Gastroesophageal sphincter (tissue), 4 donors: ENCODE results near the gene PEX6. TPM values are rescaled to one million over a fixed set of nuclear protein-coding genes. Genes with fewer than 3 reads are reported as not detected.
"Not testable (repeated sequence)": the region's sequence is repeated elsewhere in the genome, so short reads cannot be mapped to it uniquely, and the experiment has no call there.

Source experiments
- ATAC-seq: fragments of 150-250 bp; one replicate; pipeline ENCODE4 v1.9.1; 2016; ENCODE audit warnings: mild to moderate bottlenecking, moderate library complexity
- H3K27ac ChIP-seq, 4 donors: fragments of 200-600 bp; sonication (generic) in 3 of 4; 1 replicate in 3 of 4; 2 replicates in 1 of 4; pipeline ENCODE4 v1.5.1; 2016 to 2019
- H3K27me3 ChIP-seq: fragments of 200-600 bp; sonication (generic); one replicate; pipeline ENCODE4 v1.5.1; 2019
- H3K36me3 ChIP-seq, 2 donors: fragments of 200-600 bp; sonication (generic); one replicate each; pipeline ENCODE4 v1.5.1; 2019; ENCODE audit warnings: control low read depth in 1 of 2
- H3K4me1 ChIP-seq, 3 donors: fragments of 200-600 bp; sonication (generic); 1 replicate in 2 of 3; 2 replicates in 1 of 3; pipeline ENCODE4 v1.5.1; 2016 to 2019; ENCODE audit warnings: control low read depth in 2 of 3
- H3K4me3 ChIP-seq, 2 donors: fragments of 200-600 bp; sonication (generic); one replicate each; pipeline ENCODE4 v1.5.1; 2019; ENCODE audit warnings: mild to moderate bottlenecking in 1 of 2, moderate library complexity in 1 of 2
- H3K9me3 ChIP-seq, 3 donors: fragments of 200-600 bp; sonication (generic); one replicate each; pipeline ENCODE4 v1.5.1; 2017 to 2019; ENCODE audit warnings: control low read depth in 2 of 3
- CTCF ChIP-seq, 4 experiments: fragments of 200-600 bp in 2 of 4; fragments of 450-650 bp in 2 of 4; sonication (generic) in 1 of 4; IDR thresholded peaks; one replicate each; pipeline ENCODE4 v1.5.1; 2017 to 2019; ENCODE audit warnings: antibody characterized with exemption in 4 of 4, mild to moderate bottlenecking in 2 of 4, moderate library complexity in 2 of 4
- EP300 ChIP-seq: sonication (generic); formaldehyde crosslinking; IDR thresholded peaks from one replicate; pipeline ENCODE4 v1.6.1; 2017; ENCODE audit warnings: antibody characterized with exemption, mild to moderate bottlenecking
- POLR2A ChIP-seq, 2 donors: fragments of 450-650 bp; IDR thresholded peaks; one replicate each; pipeline ENCODE4 v1.6.1; 2017; ENCODE audit warnings: antibody characterized with exemption in 2 of 2, mild to moderate bottlenecking in 2 of 2, moderate library complexity in 1 of 2
- POLR2AphosphoS5 ChIP-seq: sonication (generic); formaldehyde crosslinking; IDR thresholded peaks from one replicate; pipeline ENCODE4 v1.6.1; 2017; ENCODE audit warnings: antibody characterized with exemption
- WGBS, 2 donors: methylation state at CpG; one replicate each; pipeline ENCODE4 v1.1.5; 2018; ENCODE audit warnings: low coverage in 1 of 2; 5-methylcytosine and 5-hydroxymethylcytosine counted together
- total RNA-seq, 4 donors: library from RNA; depleted of rRNA; stranded (reverse); fragments of >200 nt; gene quantifications; one replicate each; pipeline ENCODE4 v1.1.0, GENCODE V29; 2016

The PEX6 gene
- total RNA-seq, 4 donors from 2014 or later = 9.8 to 23.5 (median 21.2) TPM

- WGBS, 2 donors = 84 to 89% methylated on average over 4 to 10 of the region's 12 CpGs
- no peak overlapping the region for H3K4me3 ChIP-seq
- H3K4me1 ChIP-seq = peaks cover 0 to 24% (median 8%) of the 10 kb centered on the region in 3 donors
- H3K27me3 ChIP-seq = no peaks in the 10 kb centered on the region
- H3K9me3 ChIP-seq = no peaks in the 10 kb centered on the region
- H3K27ac ChIP-seq = no peak overlapping the region
- peaks cover 0 to 52% of the 10 kb centered on the region in 2 donors for H3K36me3 ChIP-seq
- TF ChIP-seq POLR2AphosphoS5 (no peak), POLR2A (IDR thresholded peaks at IDR 0.05) (no peak), EP300 (no peak), CTCF (IDR thresholded peaks at IDR 0.05) (no peak)
- ATAC-seq = no peak
Measured at GRCh38 chr6:42962096-42962495, 16.9 kb downstream of the PEX6 start.

GRCh38 chr6:42961020-42961470, 17.9 kb downstream of the PEX6 start:
- ATAC-seq = peak; percentile 57

DNA sequence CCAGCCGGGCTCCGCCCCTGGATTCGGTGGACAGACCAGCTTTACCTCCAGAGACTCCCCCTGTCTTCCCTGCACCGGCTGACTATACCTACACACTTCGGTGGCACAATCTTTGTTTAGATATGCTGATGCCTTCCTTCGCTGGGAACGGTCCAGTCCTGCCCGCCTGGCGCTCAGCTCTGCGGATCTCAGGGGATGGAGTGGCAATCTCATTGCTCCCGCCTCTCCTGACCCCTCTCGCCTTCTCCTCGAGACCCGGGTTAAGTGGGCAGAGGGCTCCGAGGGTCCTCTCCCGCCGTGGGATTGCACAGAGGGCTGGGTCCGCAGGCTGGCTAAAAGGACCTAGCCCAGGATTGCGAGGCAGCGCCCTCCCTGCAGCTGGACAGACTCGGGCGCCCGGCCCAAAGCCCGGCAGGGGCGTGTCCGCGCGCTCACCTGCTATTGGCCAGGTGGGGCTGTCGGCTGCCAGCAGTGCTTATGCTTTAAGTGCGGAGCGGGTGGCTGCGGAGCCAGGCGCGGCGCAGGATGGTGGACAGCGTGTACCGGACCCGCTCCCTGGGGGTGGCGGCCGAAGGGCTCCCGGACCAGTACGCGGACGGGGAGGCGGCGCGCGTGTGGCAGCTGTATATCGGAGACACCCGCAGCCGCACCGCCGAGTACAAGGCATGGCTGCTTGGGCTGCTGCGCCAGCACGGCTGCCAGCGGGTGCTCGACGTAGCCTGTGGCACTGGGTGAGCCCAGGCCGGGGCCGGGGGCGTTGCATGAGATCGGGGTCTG, 18.6 kb downstream of the PEX6 start, which contains the start of gene GNMT:
Gene GNMT, plus strand, starts transcription at position 512 of the 777 bp plus-strand sequence. Its CDS starts 14 bp downstream, at position 526.
- ATAC-seq = peak; percentile 86
- H3K9me3 ChIP-seq = no peaks in the 10 kb centered on the region
- H3K27ac ChIP-seq = peak within 1 kb of the TSS in 2 of 4 donors; percentile 57 to 58
- WGBS, 2 donors = 0 to 4% methylated on average over 1 to 5 of the region's 62 CpGs
- H3K36me3 ChIP-seq = peaks cover 0 to 36% of the 10 kb centered on the region in 2 donors
- H3K27me3 ChIP-seq = no peaks in the 10 kb centered on the region
- H3K4me3 ChIP-seq = peak within 1 kb of the TSS; percentile 35 to 58
- TF ChIP-seq EP300 = no peak
- TF ChIP-seq POLR2A (IDR thresholded peaks at IDR 0.05) = peak in 1 of 2 donors; percentile 25
- peak; percentile 24 for TF ChIP-seq POLR2AphosphoS5
- peaks cover 0 to 24% (median 8%) of the 10 kb centered on the region in 3 donors for H3K4me1 ChIP-seq

More at GRCh38 chr6:42961020-42961470, 17.9 kb downstream of the PEX6 start:
- Histone ChIP-seq H3K4me3 (peak overlapping the region; percentile 35 to 58), H3K4me1 (peaks cover 0 to 24% (median 8%) of the 10 kb centered on the region in 3 donors), H3K9me3 (no peaks in the 10 kb centered on the region), H3K27me3 (no peaks in the 10 kb centered on the region), H3K27ac (peak overlapping the region in 2 of 4 donors; percentile 57 to 58), H3K36me3 (peaks cover 0 to 42% of the 10 kb centered on the region in 2 donors)
- WGBS, 2 donors = 25 to 33% methylated on average over 1 to 7 of the region's 15 CpGs
- TF ChIP-seq CTCF (IDR thresholded peaks at IDR 0.05) (no peak), POLR2AphosphoS5 (no peak), EP300 (no peak), POLR2A (IDR thresholded peaks at IDR 0.05) (no peak)

DNA sequence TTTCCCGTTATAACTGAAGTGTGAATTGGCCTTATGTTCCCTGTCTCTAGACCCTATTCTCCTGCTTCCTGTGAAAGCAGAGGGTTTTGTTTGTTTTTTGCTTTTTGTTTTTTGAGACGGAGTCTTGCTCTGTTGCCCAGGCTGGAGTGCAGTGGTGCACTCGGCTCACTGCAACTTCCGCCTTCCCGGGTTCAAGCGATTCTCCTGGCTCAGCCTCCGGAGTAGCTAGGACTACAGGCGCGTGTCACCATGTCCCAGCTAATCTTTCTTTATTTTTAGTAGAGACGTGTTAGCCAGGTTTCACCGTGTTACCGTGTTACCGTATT, 19.1 kb downstream of the PEX6 start:
- TF ChIP-seq POLR2AphosphoS5 (no peak), EP300 (no peak), POLR2A (IDR thresholded peaks at IDR 0.05) (no peak), CTCF (IDR thresholded peaks at IDR 0.05) (no peak)
- no peaks in the 10 kb centered on the region for H3K27me3 ChIP-seq
- H3K27ac ChIP-seq = peak overlapping the region in 2 of 4 donors; percentile 57 to 58
- WGBS, 2 donors = 22 to 34% methylated on average over 10 to 11 of the region's 13 CpGs
- H3K4me3 ChIP-seq = peak overlapping the region; percentile 35 to 58
- peaks cover 0 to 24% (median 8%) of the 10 kb centered on the region in 3 donors for H3K4me1 ChIP-seq
- ATAC-seq = no peak
- no peaks in the 10 kb centered on the region for H3K9me3 ChIP-seq
- H3K36me3 ChIP-seq = peaks cover 0 to 31% of the 10 kb centered on the region in 2 donors

GRCh38 chr6:42958125-42958524, 20.9 kb downstream of the PEX6 start:
- Histone ChIP-seq H3K27ac (no peak overlapping the region), H3K9me3 (no peaks in the 10 kb centered on the region), H3K4me3 (no peak overlapping the region), H3K4me1 (peaks cover 0 to 24% (median 8%) of the 10 kb centered on the region in 3 donors), H3K27me3 (no peaks in the 10 kb centered on the region), H3K36me3 (peaks cover 0 to 13% of the 10 kb centered on the region in 2 donors)
- 62 to 84% methylated on average over 2 to 7 of the region's 8 CpGs for WGBS, 2 donors
- TF ChIP-seq CTCF (IDR thresholded peaks at IDR 0.05) (no peak), EP300 (no peak), POLR2AphosphoS5 (no peak), POLR2A (IDR thresholded peaks at IDR 0.05) (no peak)
- ATAC-seq = no peak

GRCh38 chr6:42954405-42954804, 24.6 kb downstream of the PEX6 start:
- H3K9me3 ChIP-seq, H3K4me1 ChIP-seq, H3K27ac ChIP-seq, H3K27me3 ChIP-seq, ATAC-seq, H3K36me3 ChIP-seq, H3K4me3 ChIP-seq: not testable (repeated sequence)
- WGBS, 2 donors = 86 to 90% methylated on average over 2 to 4 of the region's 4 CpGs
